Effector CD4-positive, alpha-beta T cell (primary cell): ENCODE results near the gene MDM1.

Experiments
- DNase-seq: peaks from one replicate; pipeline ENCODE4 v3.0.0-alpha.2; 2020

Gene MDM1

GRCh38 chr12:68270358-68270757 lies 61.8 kb downstream of the MDM1 start:
- no peak for DNase-seq

- no peak for DNase-seq
These were observed 62.4 kb downstream of the MDM1 start for GRCh38 chr12:68269779-68270178.

GRCh38 chr12:68268967-68269366 lies 63.2 kb downstream of the MDM1 start:
- no peak for DNase-seq

- DNase-seq, result no peak
These were observed 64.2 kb downstream of the MDM1 start for GRCh38 chr12:68267892-68268396.

- no peak for DNase-seq
These were observed 67.3 kb downstream of the MDM1 start for GRCh38 chr12:68264857-68265256.

- DNase-seq, result no peak
These were observed 67.9 kb downstream of the MDM1 start for GRCh38 chr12:68264158-68264855.

GRCh38 chr12:68263366-68263765 lies 68.8 kb downstream of the MDM1 start:
- no peak for DNase-seq

- DNase-seq, result no peak
These were observed 70.3 kb downstream of the MDM1 start for GRCh38 chr12:68261896-68262295.

GRCh38 chr12:68260153-68260552 lies 72.0 kb downstream of the MDM1 start:
- no peak for DNase-seq

GRCh38 chr12:68259318-68259940 lies 72.7 kb downstream of the MDM1 start:
- DNase-seq, result no peak

- no peak for DNase-seq
These were observed 78.7 kb downstream of the MDM1 start, which contains the start of gene IL22 for GRCh38 chr12:68253504-68253903. IL22 (minus strand) TSS chr12:68253604; CDS start chr12:68253448, 156 bp downstream.

GRCh38 chr12:68252077-68252476 lies 80.1 kb downstream of the MDM1 start:
- no peak for DNase-seq

- DNase-seq, result no peak
These were observed 81.7 kb downstream of the MDM1 start for GRCh38 chr12:68250454-68250853.

- DNase-seq, result no peak
These were observed 84.4 kb downstream of the MDM1 start for GRCh38 chr12:68247785-68248184.

- no peak for DNase-seq
These were observed 85.8 kb downstream of the MDM1 start for GRCh38 chr12:68246350-68246749.

- DNase-seq, result no peak
These were observed 86.8 kb downstream of the MDM1 start for GRCh38 chr12:68245180-68246021.
